HG03378 (cell line): ENCODE measurements around the gene SULF2.
A peak's percentile ranks its signal among the peaks of the same experiment; 100 is the strongest.

ENCODE experiments used
- ATAC-seq: cut with Tn5 transposase; IDR thresholded peaks from one replicate; pipeline ENCODE4 v1.9.1; 2021; ENCODE audit warnings: mild to moderate bottlenecking, moderate library complexity; ENCODE audit not compliant: unreplicated experiment

The SULF2 gene

GRCh38 chr20:47740862-47741184 lies 44.5 kb downstream of the SULF2 start:
- ATAC-seq: no peak

- no peak for ATAC-seq
Observed at GRCh38 chr20:47740121-47740861, 45.0 kb downstream of the SULF2 start.

GRCh38 chr20:47737923-47738322 lies 47.4 kb downstream of the SULF2 start:
- ATAC-seq: no peak

DNA sequence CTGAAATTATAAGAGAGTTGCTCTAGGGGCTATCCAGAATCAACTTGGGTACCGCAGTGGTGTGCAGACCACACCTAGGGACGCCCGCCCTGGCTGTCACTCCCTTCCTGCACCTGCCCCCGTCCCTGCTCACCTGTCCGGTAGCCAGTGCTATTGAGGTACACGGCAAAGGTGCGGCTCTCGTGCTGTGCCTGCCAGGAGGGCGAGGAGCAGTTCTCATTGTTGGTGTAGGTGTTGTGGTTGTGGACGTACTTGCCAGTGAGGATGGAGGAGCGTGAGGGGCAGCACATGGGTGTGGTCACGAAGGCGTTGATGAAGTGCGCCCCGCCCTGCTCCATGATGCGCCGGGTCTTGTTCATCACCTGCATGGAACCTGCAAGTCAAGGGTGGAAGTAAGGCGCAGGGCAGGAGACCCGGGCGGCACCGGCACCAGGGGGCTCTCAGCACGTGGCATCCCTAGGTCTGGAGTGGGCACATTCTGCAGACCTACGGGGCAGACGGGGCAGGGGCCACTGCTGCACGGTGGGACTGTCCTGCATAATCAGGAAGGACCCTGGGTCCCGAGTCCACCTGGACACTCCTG lies 48.6 kb downstream of the SULF2 start:
- ATAC-seq: no peak

DNA sequence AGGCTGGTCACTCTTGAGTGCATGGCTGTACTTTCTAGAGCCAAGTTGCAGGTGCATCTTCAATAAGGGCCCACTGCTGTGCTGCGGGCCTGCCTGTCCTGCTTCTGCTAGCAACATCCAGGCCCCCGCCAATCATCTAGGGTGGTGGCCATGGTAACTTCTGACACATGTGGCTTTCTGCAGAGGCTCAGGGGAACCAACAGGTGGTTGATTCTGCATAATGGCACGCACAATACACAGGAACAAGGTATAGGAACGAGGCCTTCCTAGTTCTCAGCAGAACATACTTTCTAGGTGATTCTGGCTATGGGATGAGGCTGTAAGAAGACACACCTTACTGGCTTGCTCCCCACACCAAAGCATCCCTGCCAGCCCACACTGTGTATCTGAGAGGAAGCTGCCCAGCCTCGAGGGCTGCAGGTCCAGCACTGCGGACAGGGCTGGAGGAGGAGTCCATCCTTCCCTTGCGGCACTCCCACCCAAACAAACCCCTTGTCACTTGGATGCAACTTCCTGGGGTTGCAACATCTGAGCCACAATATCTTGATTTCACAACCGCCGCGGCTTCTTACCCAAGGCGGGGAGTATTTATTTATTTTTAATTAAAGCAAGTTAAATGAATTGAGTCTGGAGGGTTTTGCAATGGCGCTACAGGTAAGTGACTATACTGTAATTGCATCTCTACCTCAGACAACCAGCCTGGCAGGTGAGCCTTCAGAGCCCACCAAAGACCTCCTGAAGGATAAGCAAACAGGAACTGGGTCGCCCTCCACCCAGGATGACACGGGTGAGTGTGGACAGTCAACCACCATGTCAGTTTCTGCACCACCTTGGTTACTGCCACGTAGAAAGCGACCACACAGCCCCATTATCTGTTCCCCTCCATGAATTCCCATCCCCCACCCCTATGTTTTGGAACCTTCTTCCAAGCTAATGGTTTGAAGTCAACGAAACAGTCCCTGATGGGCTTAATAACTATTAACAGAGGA lies 49.6 kb downstream of the SULF2 start:
- ATAC-seq: no peak

GRCh38 chr20:47734870-47735269 lies 50.4 kb downstream of the SULF2 start:
- no peak for ATAC-seq

DNA sequence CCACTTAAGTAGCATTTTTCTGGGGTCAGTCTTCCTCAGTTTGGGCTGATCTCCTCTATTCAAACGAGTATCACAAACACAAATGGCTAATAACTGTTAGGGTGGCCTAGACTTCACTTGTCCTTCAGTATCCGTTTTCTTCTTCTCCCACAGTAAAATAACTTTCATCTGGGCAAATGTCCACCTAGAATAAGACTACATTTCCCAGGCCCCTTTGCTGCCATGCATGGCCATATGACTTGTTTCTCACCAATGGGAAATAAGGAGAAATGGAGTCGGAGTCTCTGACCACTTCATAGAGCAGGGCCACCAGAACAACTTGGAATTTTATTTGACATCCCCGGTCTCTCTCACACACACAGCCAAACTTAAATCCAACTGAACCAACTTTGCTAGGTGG lies 51.4 kb downstream of the SULF2 start:
- no peak for ATAC-seq

DNA sequence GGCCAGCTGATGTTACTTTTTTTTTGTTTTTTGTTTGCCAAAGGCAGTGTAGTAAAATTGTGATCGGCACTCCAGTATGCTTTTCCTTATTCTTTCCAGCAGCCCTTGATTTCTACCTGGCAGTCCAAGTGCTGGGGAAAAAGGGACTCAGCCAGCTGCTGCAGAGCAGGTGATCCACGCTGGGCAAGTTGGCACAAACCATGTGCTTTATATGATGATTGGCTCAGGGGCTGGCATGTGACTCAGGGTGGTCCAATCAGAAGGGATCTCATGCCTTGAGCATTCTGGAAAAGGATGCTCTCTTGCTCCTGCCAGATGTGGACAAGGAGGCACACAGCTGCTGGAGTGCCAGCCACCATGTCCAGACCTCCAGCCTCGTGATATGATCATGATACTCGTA lies 54.5 kb downstream of the SULF2 start:
- no peak for ATAC-seq

- ATAC-seq: no peak
Observed at GRCh38 chr20:47729472-47729871, 55.8 kb downstream of the SULF2 start.

DNA sequence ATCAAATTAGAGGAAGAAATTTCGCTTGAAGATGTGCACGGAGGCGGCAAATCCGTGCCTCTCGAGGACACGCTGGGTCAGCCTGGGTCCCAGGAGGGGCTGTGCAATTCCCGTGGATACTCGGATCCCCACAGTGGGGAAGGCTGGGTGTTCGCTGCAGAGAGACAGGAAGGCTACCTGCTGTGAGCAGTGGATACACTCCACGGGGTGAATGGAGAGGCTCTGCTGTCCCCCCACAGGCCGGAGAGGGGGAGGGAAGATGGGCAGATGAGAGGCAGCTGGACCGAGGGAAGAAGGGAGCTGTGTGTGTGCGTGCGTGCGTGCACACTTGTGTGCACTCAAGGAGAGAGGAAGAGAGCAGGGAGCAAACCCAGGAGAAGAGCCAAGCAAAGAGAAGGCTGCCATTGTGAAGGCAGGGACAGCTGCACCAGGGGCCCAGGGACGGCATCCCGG lies 57.3 kb downstream of the SULF2 start:
- ATAC-seq: no peak

GRCh38 chr20:47727170-47727880 lies 58.0 kb downstream of the SULF2 start:
- peak; percentile 73 for ATAC-seq

- ATAC-seq: no peak
Observed at GRCh38 chr20:47726632-47727031, 58.6 kb downstream of the SULF2 start.

- ATAC-seq: peak; percentile 42
Observed at GRCh38 chr20:47725248-47725973, 59.9 kb downstream of the SULF2 start.

DNA sequence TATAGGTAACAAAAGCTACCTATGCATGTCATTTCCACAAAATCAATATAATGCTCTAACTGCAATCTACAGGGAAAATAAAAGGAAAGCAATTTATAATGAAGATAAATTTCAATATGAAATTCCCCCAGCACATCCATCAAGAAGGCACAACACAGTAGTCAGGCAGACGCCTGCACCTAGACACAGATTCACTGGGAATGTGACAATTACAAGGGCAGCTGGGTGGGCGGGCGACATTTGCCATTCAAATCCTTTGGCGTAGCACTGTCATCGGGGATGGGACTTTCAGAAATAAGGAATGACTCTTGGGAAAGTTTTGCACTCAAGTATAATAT lies 60.4 kb downstream of the SULF2 start:
- ATAC-seq: no peak

DNA sequence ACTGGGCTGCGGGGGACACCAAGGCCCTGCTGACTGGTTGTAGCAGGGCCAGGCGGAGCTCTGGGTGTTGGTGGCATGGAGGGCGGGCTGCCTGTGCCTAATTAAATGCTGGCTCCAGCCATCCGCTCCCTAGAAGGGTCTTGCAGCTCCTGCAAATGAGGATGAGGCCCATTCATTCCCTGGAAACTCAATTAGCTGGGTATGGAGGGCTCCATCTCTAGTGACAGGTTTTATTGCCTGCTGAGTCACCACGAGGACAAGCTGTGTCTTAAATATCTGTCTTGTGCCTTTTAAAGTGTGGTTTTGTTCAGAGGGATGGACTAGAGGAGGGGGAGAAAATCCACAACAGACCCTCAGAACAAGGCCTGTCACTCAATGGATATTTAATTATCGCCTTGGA lies 60.9 kb downstream of the SULF2 start:
- no peak for ATAC-seq

- no peak for ATAC-seq
Observed at GRCh38 chr20:47723322-47723721, 62.0 kb downstream of the SULF2 start.

- ATAC-seq: no peak
Observed at GRCh38 chr20:47720636-47721427, 64.4 kb downstream of the SULF2 start.

DNA sequence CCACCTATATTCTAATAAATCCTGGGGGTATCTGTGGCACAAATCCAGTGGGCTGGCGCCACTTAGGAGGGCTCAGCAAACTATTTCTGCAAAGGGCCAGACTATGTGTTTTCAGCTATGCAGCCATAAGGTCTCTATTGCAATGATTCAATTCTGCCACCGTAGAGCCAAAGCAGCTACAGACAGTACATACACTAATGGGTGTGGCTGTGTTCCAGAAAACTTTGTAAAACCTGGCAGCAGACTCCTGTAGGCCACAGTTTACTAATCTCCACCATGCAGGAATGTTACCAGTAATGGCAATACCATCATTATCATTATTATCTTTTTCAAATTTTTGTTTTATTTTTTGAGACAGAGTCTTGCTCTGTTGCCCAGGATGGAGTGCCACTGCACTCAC lies 65.7 kb downstream of the SULF2 start:
- no peak for ATAC-seq

- ATAC-seq: no peak
Observed at GRCh38 chr20:47719211-47719610, 66.1 kb downstream of the SULF2 start.

- no peak for ATAC-seq
Observed at GRCh38 chr20:47718398-47718797, 66.9 kb downstream of the SULF2 start.
